AG09319 (cell line): ENCODE measurements around the gene OMP.
"Not testable (repeated sequence)": the region's sequence is repeated elsewhere in the genome, so short reads cannot be mapped to it uniquely, and the experiment has no call there.

Experiments used
- DNase-seq: peaks from one replicate; pipeline ENCODE4 v3.0.0-alpha.2; 2010; ENCODE audit warnings: low read depth; ENCODE audit errors: extremely low read depth
- CTCF ChIP-seq: IDR thresholded peaks from 2 replicates; pipeline ENCODE4 v1.5.1; 2011; ENCODE audit warnings: low read depth, mild to moderate bottlenecking, inconsistent platforms, low read length, moderate library complexity

Gene OMP

GRCh38 chr11:77093987-77094840 is 8.4 kb upstream of the OMP start:
- DNase-seq, result no peak
- TF ChIP-seq CTCF, result no peak

- DNase-seq, result no peak
- TF ChIP-seq CTCF, result no peak
Observed at GRCh38 chr11:77094841-77095365, 7.7 kb upstream of the OMP start.

DNA sequence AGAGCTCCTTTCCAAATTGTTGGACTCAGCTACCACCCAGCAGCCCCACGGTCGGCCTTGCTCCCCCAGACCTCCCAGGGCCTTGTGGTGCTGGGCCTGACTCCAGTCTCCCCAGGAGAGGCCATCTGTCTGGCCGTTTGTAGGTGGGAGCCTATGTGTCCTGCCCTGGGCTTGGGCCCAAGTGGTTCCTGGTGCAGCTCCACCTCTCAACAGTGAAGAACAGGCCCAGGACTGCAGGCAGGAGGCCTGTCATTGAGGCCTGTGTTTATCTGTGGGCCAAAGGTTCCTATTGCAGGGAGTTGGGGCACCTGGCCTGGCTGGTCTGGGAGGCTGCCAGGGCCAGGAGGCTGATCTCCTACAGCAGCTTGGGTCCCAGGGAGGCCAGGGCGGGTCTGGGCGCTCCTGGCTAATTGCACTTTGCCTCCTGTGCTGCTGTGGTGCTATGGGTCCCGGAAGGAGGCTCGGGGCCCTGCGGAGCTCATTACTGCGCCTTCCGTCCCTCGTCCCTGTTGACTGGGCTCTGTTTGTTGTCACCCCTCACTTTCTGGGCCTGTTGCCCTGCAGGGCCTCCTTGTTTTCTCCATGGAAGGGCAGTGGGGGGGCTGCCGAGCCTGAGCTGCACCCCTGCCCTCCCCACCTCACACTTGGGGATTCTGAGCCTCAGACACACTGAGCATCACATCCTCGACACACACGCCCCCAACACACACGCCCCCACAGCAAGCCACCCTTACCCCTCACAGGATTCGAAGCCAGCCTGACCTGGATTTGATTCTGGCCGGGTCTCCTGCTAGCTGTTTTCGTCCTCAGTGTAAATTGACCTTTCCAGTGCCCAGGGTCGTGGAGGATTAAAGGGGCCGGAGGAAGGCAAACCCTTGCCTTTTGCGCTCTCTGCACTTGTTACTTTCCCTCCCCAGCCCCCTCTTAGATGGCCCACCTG is 6.8 kb upstream of the OMP start:
- no peak for DNase-seq
- no peak for TF ChIP-seq CTCF

- TF ChIP-seq CTCF, result no peak
- DNase-seq, result no peak
Observed at GRCh38 chr11:77096591-77097019, 6.0 kb upstream of the OMP start.

GRCh38 chr11:77097180-77097579 is 5.5 kb upstream of the OMP start:
- DNase-seq, result not testable (repeated sequence)

DNA sequence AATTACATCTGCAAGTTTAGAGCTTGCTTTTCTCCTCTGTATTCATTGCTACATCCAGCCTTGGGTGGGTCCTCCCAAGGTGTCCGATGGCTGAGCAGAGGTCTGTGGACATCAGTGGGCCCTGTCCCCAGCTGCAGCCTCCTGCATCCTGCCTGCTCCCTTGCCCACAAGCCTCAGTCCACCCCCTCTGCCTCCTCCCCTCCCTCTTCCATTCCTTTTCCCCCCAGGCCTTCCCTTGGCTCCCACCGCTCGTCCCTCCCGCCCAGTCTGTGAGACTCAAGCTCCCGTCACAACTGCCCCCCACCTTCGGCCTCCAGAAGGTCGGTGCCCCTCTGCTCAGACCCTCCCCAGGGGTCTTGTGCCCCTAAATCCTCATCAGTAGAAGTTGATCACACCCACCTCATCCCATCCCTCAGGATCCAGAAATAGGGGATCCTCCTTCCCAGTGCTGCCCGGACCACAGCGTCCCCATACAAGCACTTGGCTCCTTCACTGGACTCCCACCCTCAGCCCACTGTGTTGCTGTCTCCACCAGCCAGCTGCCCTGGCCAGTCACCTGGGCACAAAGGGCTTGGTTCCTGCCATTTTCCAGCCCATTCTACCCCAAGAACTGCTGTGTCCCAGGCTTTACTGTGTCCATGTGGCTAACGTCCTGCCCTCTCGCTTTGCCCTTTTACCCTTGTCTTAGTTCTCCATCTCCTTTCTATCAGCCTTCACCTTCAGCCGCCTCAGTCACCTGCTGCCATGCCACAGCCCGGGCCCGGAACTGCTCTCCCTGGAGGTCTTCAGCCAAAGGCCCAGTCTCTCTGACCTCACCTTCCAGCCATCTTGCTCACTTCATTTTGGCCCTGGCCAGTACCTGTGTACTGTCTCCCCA is 2.2 kb upstream of the OMP start:
- no peak for TF ChIP-seq CTCF
- no peak for DNase-seq

DNA sequence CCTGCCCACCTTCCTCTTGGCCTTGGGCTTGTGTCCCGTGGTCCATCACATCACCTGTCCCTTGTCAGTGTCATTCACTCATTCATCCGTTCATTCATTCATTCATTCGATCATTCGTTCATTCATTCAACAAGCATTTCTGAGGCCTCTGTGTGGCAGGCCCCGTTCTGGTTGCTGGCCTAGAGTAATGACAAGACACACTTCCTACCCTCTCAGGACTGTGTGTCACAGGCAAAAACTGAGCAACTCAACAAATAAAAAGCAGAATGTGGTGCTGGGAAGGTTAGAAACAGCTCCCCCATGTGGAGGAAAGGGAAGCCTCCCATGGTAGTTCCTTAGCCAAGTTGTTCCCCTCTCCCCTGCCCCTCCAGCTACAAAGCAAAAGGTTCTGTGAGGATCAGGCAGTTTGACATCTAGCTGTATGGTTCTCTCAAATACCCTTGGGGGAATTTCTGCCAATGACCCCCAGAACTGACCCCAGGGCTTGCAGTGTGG is 1.6 kb upstream of the OMP start:
- no peak for DNase-seq

More for the DNA sequence above, 1.6 kb upstream of the OMP start:
- TF ChIP-seq CTCF, result peak; percentile 45
